WTC11 (cell line): ENCODE measurements around the gene COPA. TPM values are rescaled to one million over a fixed set of nuclear protein-coding genes. Genes with fewer than 3 reads are reported as not detected.

ENCODE experiments used
- ATAC-seq: fragments of 200-7000 bp; cut with Tn5 transposase; 2 replicates; pipeline ENCODE4 v1.10.0; 2021; ENCODE audit warnings: mild to moderate bottlenecking, moderate library complexity
- CTCF ChIA-PET: fragments of 300-600 bp; sonication (Branson Sonifier 250); formaldehyde crosslinking; loops from one replicate; lab custom pipeline; 2021; ENCODE audit warnings: antibody characterized with exemption; lab: Charles Lee
- POLR2A ChIA-PET: fragments of 350-600 bp; sonication (Branson Sonifier 250); formaldehyde crosslinking; loops from one replicate; lab custom pipeline; 2021; ENCODE audit warnings: antibody characterized with exemption; lab: Charles Lee
- DNase-seq: peaks from one replicate; pipeline ENCODE4 v3.0.0; 2021; ENCODE audit warnings: low spot score
- H3K27ac Mint-ChIP-seq: 2 replicates; pipeline ENCODE4 v1.8.0; 2021; ENCODE audit warnings: mixed read lengths
- H3K27me3 Mint-ChIP-seq: 2 replicates; pipeline ENCODE4 v1.8.0; 2021; ENCODE audit warnings: low read depth, mild to moderate bottlenecking, moderate library complexity, mixed read lengths
- H3K36me3 Mint-ChIP-seq: 2 replicates; pipeline ENCODE4 v1.8.0; 2021; ENCODE audit warnings: mixed read lengths
- H3K4me1 Mint-ChIP-seq: 2 replicates; pipeline ENCODE4 v1.8.0; 2022; ENCODE audit warnings: mixed read lengths
- H3K4me3 Mint-ChIP-seq: 2 replicates; pipeline ENCODE4 v1.8.0; 2021; ENCODE audit warnings: mild to moderate bottlenecking, moderate library complexity, mixed read lengths
- H3K9me3 Mint-ChIP-seq: 2 replicates; pipeline ENCODE4 v1.8.0; 2021; ENCODE audit warnings: mixed read lengths
- AFF4 ChIP-seq: sonication (generic); formaldehyde crosslinking; IDR thresholded peaks from 2 replicates; pipeline ENCODE4 v1.8.1; 2023; ENCODE audit warnings: mild to moderate bottlenecking, missing genetic modification reagents, borderline replicate concordance
- CREB1 ChIP-seq: sonication (generic); formaldehyde crosslinking; IDR thresholded peaks from 2 replicates; pipeline ENCODE4 v1.8.0; 2023; ENCODE audit warnings: mild to moderate bottlenecking, missing genetic modification reagents
- E2F5 ChIP-seq: sonication (generic); formaldehyde crosslinking; IDR thresholded peaks from 2 replicates; pipeline ENCODE4 v1.8.1; 2022; ENCODE audit warnings: mild to moderate bottlenecking, moderate library complexity, missing genetic modification reagents
- ERG ChIP-seq: fragments of 250-450 bp; sonication (Bioruptor Pico); IDR thresholded peaks from 2 replicates; pipeline ENCODE4 v1.8.0; 2021; ENCODE audit warnings: mild to moderate bottlenecking
- GRHL2 ChIP-seq: fragments of 250-450 bp; sonication (Bioruptor Pico); IDR thresholded peaks from 2 replicates; pipeline ENCODE4 v1.8.0; 2022; ENCODE audit warnings: mild to moderate bottlenecking, moderate library complexity; ENCODE audit not compliant: insufficient replicate concordance, severe bottlenecking
- HMGA2 ChIP-seq: fragments of 250-450 bp; sonication (Bioruptor Pico); IDR thresholded peaks from 2 replicates; pipeline ENCODE4 v1.4.0; 2021; ENCODE audit warnings: mild to moderate bottlenecking, moderate library complexity
- MAX ChIP-seq: sonication (generic); formaldehyde crosslinking; IDR thresholded peaks from 2 replicates; pipeline ENCODE4 v1.8.0; 2022; ENCODE audit warnings: mild to moderate bottlenecking, missing genetic modification reagents
- NFE2L1 ChIP-seq: sonication (generic); formaldehyde crosslinking; IDR thresholded peaks from 2 replicates; pipeline ENCODE4 v1.8.1; 2023; ENCODE audit warnings: missing genetic modification reagents
- NR2C2 ChIP-seq: sonication (generic); formaldehyde crosslinking; IDR thresholded peaks from 2 replicates; pipeline ENCODE4 v1.8.0; 2022; ENCODE audit warnings: mild to moderate bottlenecking, missing genetic modification reagents
- PRDM15 ChIP-seq: sonication (generic); formaldehyde crosslinking; IDR thresholded peaks from 2 replicates; pipeline ENCODE4 v1.8.0; 2022; ENCODE audit warnings: missing genetic modification reagents
- PRRX2 ChIP-seq: fragments of 250-450 bp; sonication (Bioruptor Pico); IDR thresholded peaks from 2 replicates; pipeline ENCODE4 v1.8.0; 2021; ENCODE audit warnings: mild to moderate bottlenecking
- RELA ChIP-seq: sonication (generic); formaldehyde crosslinking; IDR thresholded peaks from 2 replicates; pipeline ENCODE4 v1.8.1; 2022; ENCODE audit warnings: missing genetic modification reagents, mild to moderate bottlenecking, borderline replicate concordance
- SMAD3 ChIP-seq: sonication (generic); formaldehyde crosslinking; IDR thresholded peaks from 2 replicates; pipeline ENCODE4 v1.8.0; 2022; ENCODE audit warnings: missing genetic modification reagents, mild to moderate bottlenecking, borderline replicate concordance
- SP1 ChIP-seq: sonication (generic); formaldehyde crosslinking; conservative IDR thresholded peaks from 2 replicates; pipeline ENCODE4 v1.8.1; 2022; ENCODE audit warnings: missing genetic modification reagents
- ZBTB21 ChIP-seq: sonication (generic); formaldehyde crosslinking; IDR thresholded peaks from 2 replicates; pipeline ENCODE4 v1.8.1; 2023; ENCODE audit warnings: mild to moderate bottlenecking, missing genetic modification reagents, borderline replicate concordance
- ZNF121 ChIP-seq: sonication (generic); formaldehyde crosslinking; IDR thresholded peaks from 2 replicates; pipeline ENCODE4 v1.8.0; 2023; ENCODE audit warnings: missing genetic modification reagents
- ZNF219 ChIP-seq: sonication (generic); formaldehyde crosslinking; IDR thresholded peaks from 2 replicates; pipeline ENCODE4 v1.8.0; 2023; ENCODE audit warnings: missing genetic modification reagents, mild to moderate bottlenecking, borderline replicate concordance
- ZNF263 ChIP-seq: sonication (generic); formaldehyde crosslinking; IDR thresholded peaks from 2 replicates; pipeline ENCODE4 v1.8.1; 2022; ENCODE audit warnings: low read depth, mild to moderate bottlenecking, moderate library complexity, missing genetic modification reagents
- ZNF512 ChIP-seq: sonication (generic); formaldehyde crosslinking; IDR thresholded peaks from 2 replicates; pipeline ENCODE4 v1.8.1; 2022; ENCODE audit warnings: missing genetic modification reagents, borderline replicate concordance
- ZSCAN18 ChIP-seq: fragments of 250-450 bp; sonication (Bioruptor Pico); IDR thresholded peaks from 2 replicates; pipeline ENCODE4 v2.1.2; 2022; ENCODE audit warnings: mild to moderate bottlenecking, moderate library complexity
- total RNA-seq: library from RNA; stranded (reverse); gene quantifications from 3 replicates; pipeline ENCODE4 v1.2.3, GENCODE V29; 2021

The COPA gene
- total RNA-seq, 1 experiment from 2014 or later = 126 TPM

GRCh38 chr1:160247053-160247452 lies 96.0 kb downstream of the COPA start (continued):
- TF ChIP-seq ZNF263 (CRISPR knock-in tag) = no peak

GRCh38 chr1:160245434-160245833 lies 97.6 kb downstream of the COPA start:
- ATAC-seq (no peak), DNase-seq (no peak)
- Mint-ChIP-seq H3K27me3 (no peaks in the 10 kb centered on the region), H3K36me3 (peaks cover 22% of the 10 kb centered on the region), H3K4me1 (peaks cover 2% of the 10 kb centered on the region; the same call in 1 of the 2 replicates), H3K4me3 (no peak overlapping the region), H3K9me3 (no peaks in the 10 kb centered on the region), H3K27ac (peak overlapping the region; percentile 88)
- ChIA-PET POLR2A (no interaction called here), CTCF (interaction anchor here (1.0 to 2.7 kb wide), 4 partner anchors 17 to 83 kb away, joined by 3 to 12 read pairs (median 5); partner anchors contain the start of gene DCAF8)
- TF ChIP-seq MAX (CRISPR knock-in tag) (no peak), ZNF512 (no peak), NR2C2 (CRISPR knock-in tag) (no peak), RELA (CRISPR knock-in tag) (no peak), AFF4 (CRISPR knock-in tag) (no peak), SP1 (no peak)

- no peak overlapping the region for H3K27ac Mint-ChIP-seq
- POLR2A ChIA-PET = no interaction called here
- no peaks in the 10 kb centered on the region for H3K9me3 Mint-ChIP-seq
- TF ChIP-seq PRRX2 = no peak
- TF ChIP-seq GRHL2 = no peak
- no peak for TF ChIP-seq ZNF121 (CRISPR knock-in tag)
- TF ChIP-seq E2F5 = no peak
- no peak for TF ChIP-seq ZBTB21 (CRISPR knock-in tag)
- no peak for TF ChIP-seq HMGA2 (CRISPR knock-in tag)
- TF ChIP-seq ZSCAN18 (CRISPR knock-in tag) = no peak
- no peak for TF ChIP-seq ZNF219
- no peak for TF ChIP-seq ERG
- no peak for TF ChIP-seq SMAD3
- no peak for TF ChIP-seq PRDM15
- no peak for TF ChIP-seq CREB1 (CRISPR knock-in tag)
- TF ChIP-seq NFE2L1 (CRISPR knock-in tag) = no peak
These were observed 98.8 kb downstream of the COPA start for GRCh38 chr1:160244209-160244608.

More at GRCh38 chr1:160244209-160244608, 98.8 kb downstream of the COPA start:
- DNase-seq = no peak
- Mint-ChIP-seq H3K4me1 (peaks cover 2% of the 10 kb centered on the region; the same call in 1 of the 2 replicates), H3K4me3 (no peak overlapping the region), H3K27me3 (no peaks in the 10 kb centered on the region), H3K36me3 (peaks cover 33% of the 10 kb centered on the region)
- ATAC-seq = no peak
- CTCF ChIA-PET = interaction anchor here (0.5 to 2.3 kb wide), 7 partner anchors 25 to 186 kb away, joined by 3 to 7 read pairs (median 4); no protein-coding TSS in a partner anchor
